HG03469 (cell line): Measurements from ENCODE around the gene TMEM63C.

Experiments
- ATAC-seq: cut with Tn5 transposase; IDR thresholded peaks from one replicate; pipeline ENCODE4 v1.9.1; 2021; ENCODE audit warnings: mild to moderate bottlenecking, moderate library complexity, moderate number of reproducible peaks; ENCODE audit not compliant: unreplicated experiment

TMEM63C gene

GRCh38 chr14:77181603-77182437 lies at the start of gene TMEM63C:
Gene TMEM63C, plus strand, starts transcription at chr14:77181798. Its CDS starts 37,016 bp downstream, at chr14:77218814.
- no peak for ATAC-seq

- no peak for ATAC-seq
Measured at GRCh38 chr14:77131871-77132486, 49.6 kb upstream of the TMEM63C start.

- ATAC-seq = no peak
Measured at GRCh38 chr14:77133720-77134338, 47.8 kb upstream of the TMEM63C start.

- no peak for ATAC-seq
Measured at GRCh38 chr14:77139022-77139421, 42.6 kb upstream of the TMEM63C start.

- ATAC-seq = no peak
Measured at GRCh38 chr14:77139540-77140358, 41.8 kb upstream of the TMEM63C start.

GRCh38 chr14:77140359-77141213 lies 41.0 kb upstream of the TMEM63C start:
- ATAC-seq = no peak

GRCh38 chr14:77141214-77142004 lies 40.2 kb upstream of the TMEM63C start, which contains the start of gene ZDHHC22:
Gene ZDHHC22, minus strand, starts transcription at chr14:77141791. Its CDS starts 2,053 bp downstream, at chr14:77139738.
- ATAC-seq = no peak

GRCh38 chr14:77142005-77142800 lies 39.4 kb upstream of the TMEM63C start:
- ATAC-seq = no peak

- ATAC-seq = no peak
Measured at GRCh38 chr14:77143071-77143470, 38.5 kb upstream of the TMEM63C start.

- ATAC-seq = no peak
Measured at GRCh38 chr14:77144412-77145115, 37.0 kb upstream of the TMEM63C start.

- ATAC-seq = no peak
Measured at GRCh38 chr14:77145975-77146740, 35.4 kb upstream of the TMEM63C start.

- ATAC-seq = no peak
Measured at GRCh38 chr14:77148510-77149231, 32.9 kb upstream of the TMEM63C start.

- no peak for ATAC-seq
Measured at GRCh38 chr14:77151245-77151644, 30.4 kb upstream of the TMEM63C start.

- no peak for ATAC-seq
Measured at GRCh38 chr14:77151918-77152588, 29.5 kb upstream of the TMEM63C start.

GRCh38 chr14:77153802-77154201 lies 27.8 kb upstream of the TMEM63C start:
- ATAC-seq = no peak

GRCh38 chr14:77154421-77154820 lies 27.2 kb upstream of the TMEM63C start:
- no peak for ATAC-seq
